Activated naive CD4-positive, alpha-beta T cell treated with anti-CD3 and anti-CD28 coated beads, Interleukin-2, amount 10 ng/mL, durations not matched to agents 7 days and 5 days (primary cell): ENCODE data around the gene EIF3K.
A peak's percentile ranks its signal among the peaks of the same experiment; 100 is the strongest.
"Not testable (repeated sequence)": the region's sequence is repeated elsewhere in the genome, so short reads cannot be mapped to it uniquely, and the experiment has no call there.

Experiments
- CTCF ChIA-PET: fragments of 350-600 bp; sonication (Branson Sonifier 250); formaldehyde crosslinking; loops from one replicate; lab custom pipeline; 2021; ENCODE audit warnings: antibody characterized with exemption; lab: Charles Lee
- DNase-seq: peaks from one replicate; pipeline ENCODE4 v3.0.0-alpha.2; 2020
- H3K27ac Mint-ChIP-seq: one replicate; pipeline ENCODE4 v1.8.0; 2021; ENCODE audit warnings: mild to moderate bottlenecking, moderate library complexity, mixed read lengths
- H3K27me3 Mint-ChIP-seq: one replicate; pipeline ENCODE4 v1.8.0; 2021; ENCODE audit warnings: mild to moderate bottlenecking, mixed read lengths
- H3K36me3 Mint-ChIP-seq: one replicate; pipeline ENCODE4 v1.8.0; 2021; ENCODE audit warnings: mixed read lengths
- H3K4me1 Mint-ChIP-seq: one replicate; pipeline ENCODE4 v1.8.0; 2021; ENCODE audit warnings: mixed read lengths
- H3K4me3 Mint-ChIP-seq: one replicate; pipeline ENCODE4 v1.8.0; 2021; ENCODE audit warnings: mild to moderate bottlenecking, moderate library complexity, mixed read lengths
- H3K9me3 Mint-ChIP-seq: one replicate; pipeline ENCODE4 v1.8.0; 2021; ENCODE audit warnings: mixed read lengths

Gene EIF3K

GRCh38 chr19:38631811-38632475, 13.0 kb downstream of the EIF3K start:
- not testable (repeated sequence) for DNase-seq, H3K27me3 Mint-ChIP-seq, H3K4me3 Mint-ChIP-seq, H3K27ac Mint-ChIP-seq, H3K9me3 Mint-ChIP-seq
- peaks cover 52% of the 10 kb centered on the region for H3K36me3 Mint-ChIP-seq
- CTCF ChIA-PET: interaction anchor here (5.3 to 5.9 kb wide), 2 partner anchors 117 to 228 kb away, joined by 42 to 69 read pairs; partner anchors contain the start of gene FAM98C
- H3K4me1 Mint-ChIP-seq: peaks cover 28% of the 10 kb centered on the region

GRCh38 chr19:38632476-38633213, 13.7 kb downstream of the EIF3K start:
- Mint-ChIP-seq H3K36me3 (peaks cover 52% of the 10 kb centered on the region), H3K4me3 (no peak overlapping the region), H3K27me3 (no peaks in the 10 kb centered on the region), H3K27ac (peak overlapping the region; percentile 29), H3K9me3 (no peaks in the 10 kb centered on the region), H3K4me1 (peaks cover 35% of the 10 kb centered on the region)
- no peak for DNase-seq
- CTCF ChIA-PET: interaction anchor here (3.2 to 5.9 kb wide), 3 partner anchors 88 to 229 kb away, joined by 21 to 69 read pairs (median 42); partner anchors contain the start of gene FAM98C

- DNase-seq: peak; percentile 83
- Mint-ChIP-seq H3K4me3 (no peak overlapping the region), H3K36me3 (peaks cover 47% of the 10 kb centered on the region)
Measured at GRCh38 chr19:38634757-38635482, 15.9 kb downstream of the EIF3K start.

GRCh38 chr19:38635483-38636399, 16.8 kb downstream of the EIF3K start:
- no peak for DNase-seq
- Mint-ChIP-seq H3K4me3 (no peak overlapping the region), H3K9me3 (no peaks in the 10 kb centered on the region), H3K36me3 (peaks cover 44% of the 10 kb centered on the region), H3K4me1 (peaks cover 50% of the 10 kb centered on the region), H3K27me3 (no peaks in the 10 kb centered on the region), H3K27ac (peak overlapping the region; percentile 83)
- CTCF ChIA-PET: interaction anchor here (0.6 to 5.9 kb wide), 21 partner anchors 9 to 318 kb away, joined by 3 to 69 read pairs (median 5); partner anchors contain the start of genes ACTN4, EIF3K, FAM98C and MRPS12

More at GRCh38 chr19:38634757-38635482, 15.9 kb downstream of the EIF3K start:
- peaks cover 45% of the 10 kb centered on the region for H3K4me1 Mint-ChIP-seq
- CTCF ChIA-PET: interaction anchor here (0.7 to 5.9 kb wide), 27 partner anchors 8 to 319 kb away, joined by 3 to 69 read pairs (median 4); partner anchors contain the start of genes EIF3K, FAM98C, GGN and MAP4K1
- H3K27me3 Mint-ChIP-seq: no peaks in the 10 kb centered on the region
- peak overlapping the region; percentile 74 for H3K27ac Mint-ChIP-seq
- no peaks in the 10 kb centered on the region for H3K9me3 Mint-ChIP-seq

GRCh38 chr19:38638461-38638860, 19.5 kb downstream of the EIF3K start:
- Mint-ChIP-seq H3K4me3 (no peak overlapping the region), H3K36me3 (peaks cover 23% of the 10 kb centered on the region), H3K4me1 (peaks cover 56% of the 10 kb centered on the region), H3K27me3 (no peaks in the 10 kb centered on the region), H3K27ac (no peak overlapping the region), H3K9me3 (no peaks in the 10 kb centered on the region)
- DNase-seq: no peak
- CTCF ChIA-PET: interaction anchor here (0.6 to 2.9 kb wide), 3 partner anchors 8 to 291 kb away, joined by 3 to 14 read pairs (median 9); partner anchors contain the start of genes ACTN4, MRPS12 and SARS2

- Mint-ChIP-seq H3K4me3 (no peak overlapping the region), H3K36me3 (peaks cover 19% of the 10 kb centered on the region), H3K27me3 (no peaks in the 10 kb centered on the region), H3K4me1 (peaks cover 52% of the 10 kb centered on the region), H3K27ac (no peak overlapping the region), H3K9me3 (no peaks in the 10 kb centered on the region)
- CTCF ChIA-PET: interaction anchor here (0.6 to 1.0 kb wide), 3 partner anchors 92 to 247 kb away, joined by 3 to 5 read pairs (median 5); no protein-coding TSS in a partner anchor
- no peak for DNase-seq
Measured at GRCh38 chr19:38639679-38640078, 20.7 kb downstream of the EIF3K start.

- H3K9me3 Mint-ChIP-seq: no peaks in the 10 kb centered on the region
- peaks cover 51% of the 10 kb centered on the region for H3K4me1 Mint-ChIP-seq
- peak overlapping the region; percentile 64 for H3K27ac Mint-ChIP-seq
- DNase-seq: no peak
- H3K27me3 Mint-ChIP-seq: no peaks in the 10 kb centered on the region
- H3K4me3 Mint-ChIP-seq: no peak overlapping the region
- CTCF ChIA-PET: interaction anchor here (1.0 kb wide), 2 partner anchors 93 to 247 kb away, joined by 3 to 5 read pairs; no protein-coding TSS in a partner anchor
- peaks cover 17% of the 10 kb centered on the region for H3K36me3 Mint-ChIP-seq
Measured at GRCh38 chr19:38640368-38640767, 21.4 kb downstream of the EIF3K start.

GRCh38 chr19:38642176-38642575, 23.2 kb downstream of the EIF3K start:
- no peaks in the 10 kb centered on the region for H3K9me3 Mint-ChIP-seq
- CTCF ChIA-PET: interaction anchor here (2.1 kb wide), 1 partner anchor 8 kb away, joined by 4 read pairs; no protein-coding TSS in a partner anchor
- H3K4me3 Mint-ChIP-seq: no peak overlapping the region
- H3K36me3 Mint-ChIP-seq: peaks cover 5% of the 10 kb centered on the region
- peak; percentile 13 for DNase-seq
- peaks cover 34% of the 10 kb centered on the region for H3K4me1 Mint-ChIP-seq
- H3K27ac Mint-ChIP-seq: no peak overlapping the region
- no peaks in the 10 kb centered on the region for H3K27me3 Mint-ChIP-seq

GRCh38 chr19:38644719-38645118, 25.7 kb downstream of the EIF3K start:
- DNase-seq: peak; percentile 8

GRCh38 chr19:38647368-38647965, 28.5 kb downstream of the EIF3K start, which contains the start of gene ACTN4:
ACTN4 (plus strand) TSS chr19:38647649; CDS start chr19:38647746, 97 bp downstream.
- peaks cover 51% of the 10 kb centered on the region for H3K4me1 Mint-ChIP-seq
- DNase-seq: peak; percentile 100
- H3K36me3 Mint-ChIP-seq: peaks cover 21% of the 10 kb centered on the region

More at GRCh38 chr19:38644719-38645118, 25.7 kb downstream of the EIF3K start:
- no peaks in the 10 kb centered on the region for H3K9me3 Mint-ChIP-seq
- no peak overlapping the region for H3K27ac Mint-ChIP-seq
- H3K36me3 Mint-ChIP-seq: peaks cover 12% of the 10 kb centered on the region
- no peaks in the 10 kb centered on the region for H3K27me3 Mint-ChIP-seq
- peaks cover 38% of the 10 kb centered on the region for H3K4me1 Mint-ChIP-seq
- H3K4me3 Mint-ChIP-seq: no peak overlapping the region
- CTCF ChIA-PET: no interaction called here

GRCh38 chr19:38647966-38648768, 29.2 kb downstream of the EIF3K start:
- peak; percentile 23 for DNase-seq
- Mint-ChIP-seq H3K27ac (peak overlapping the region; percentile 64), H3K36me3 (peaks cover 22% of the 10 kb centered on the region), H3K4me1 (peaks cover 56% of the 10 kb centered on the region), H3K4me3 (peak overlapping the region; percentile 83), H3K27me3 (peaks cover 5% of the 10 kb centered on the region), H3K9me3 (no peaks in the 10 kb centered on the region)
- CTCF ChIA-PET: interaction anchor here (1.2 to 2.4 kb wide), 3 partner anchors 11 to 281 kb away, joined by 3 to 9 read pairs (median 9); partner anchors contain the start of genes FAM98C, MRPS12 and SARS2

More at GRCh38 chr19:38647368-38647965, 28.5 kb downstream of the EIF3K start, which contains the start of gene ACTN4:
- no peaks in the 10 kb centered on the region for H3K9me3 Mint-ChIP-seq
- peak within 1 kb of the TSS; percentile 66 for H3K27ac Mint-ChIP-seq
- H3K4me3 Mint-ChIP-seq: peak within 1 kb of the TSS; percentile 83
- CTCF ChIA-PET: interaction anchor here (1.0 to 2.4 kb wide), 5 partner anchors 10 to 282 kb away, joined by 3 to 9 read pairs (median 4); partner anchors contain the start of genes FAM98C, MRPS12 and SARS2
- H3K27me3 Mint-ChIP-seq: peaks cover 4% of the 10 kb centered on the region
